Neural progenitor cell (in vitro differentiated cells): ENCODE results near the gene ZDHHC14.

Source experiments
- CTCF ChIP-seq: fragments of 200-600 bp; sonication (generic); IDR thresholded peaks from 2 replicates; pipeline ENCODE4 v1.5.1; 2017; ENCODE audit warnings: antibody characterized with exemption, mild to moderate bottlenecking
- EZH2 ChIP-seq: fragments of 200-600 bp; sonication (generic); IDR thresholded peaks from 2 replicates; pipeline ENCODE4 v1.6.1; 2017; ENCODE audit warnings: antibody characterized with exemption, mild to moderate bottlenecking, moderate library complexity

GRCh38 chr6:157658301-157658700 lies 277.3 kb downstream of the ZDHHC14 start:
- TF ChIP-seq EZH2 (no peak), CTCF (no peak)
